Measurements from ENCODE around the gene ZFP36L1. TPM values are rescaled to one million over a fixed set of nuclear protein-coding genes. Genes with fewer than 3 reads are reported as not detected.
"Not testable (repeated sequence)": the region's sequence is repeated elsewhere in the genome, so short reads cannot be mapped to it uniquely, and the experiment has no call there.

Gene ZFP36L1
- total RNA-seq, 1 donor from 2014 or later: 219 TPM

GRCh38 chr14:68768316-68768715 lies 24.6 kb downstream of the ZFP36L1 start:
- DNase-seq (ENCODE audit: extremely low read depth, low read depth, low spot score): no peak

- no peak for DNase-seq (ENCODE audit: extremely low read depth, low read depth, low spot score)
Measured at GRCh38 chr14:68767248-68767645, 25.6 kb downstream of the ZFP36L1 start.

- no peak for DNase-seq (ENCODE audit: extremely low read depth, low read depth, low spot score)
Measured at GRCh38 chr14:68766299-68767247, 26.3 kb downstream of the ZFP36L1 start.

- not testable (repeated sequence) for DNase-seq (ENCODE audit: extremely low read depth, low read depth, low spot score)
Measured at GRCh38 chr14:68763843-68764242, 29.0 kb downstream of the ZFP36L1 start.

- no peak for DNase-seq (ENCODE audit: extremely low read depth, low read depth, low spot score)
Measured at GRCh38 chr14:68762953-68763764, 29.7 kb downstream of the ZFP36L1 start.

GRCh38 chr14:68761391-68761790 lies 31.5 kb downstream of the ZFP36L1 start:
- DNase-seq (ENCODE audit: extremely low read depth, low read depth, low spot score): no peak

GRCh38 chr14:68760761-68761160 lies 32.1 kb downstream of the ZFP36L1 start:
- DNase-seq (ENCODE audit: extremely low read depth, low read depth, low spot score): no peak

GRCh38 chr14:68759937-68760336 lies 32.9 kb downstream of the ZFP36L1 start:
- DNase-seq (ENCODE audit: extremely low read depth, low read depth, low spot score): no peak

- DNase-seq (ENCODE audit: extremely low read depth, low read depth, low spot score): no peak
Measured at GRCh38 chr14:68759017-68759560, 33.8 kb downstream of the ZFP36L1 start.

- DNase-seq (ENCODE audit: extremely low read depth, low read depth, low spot score): no peak
Measured at GRCh38 chr14:68758301-68758700, 34.6 kb downstream of the ZFP36L1 start.

- DNase-seq (ENCODE audit: extremely low read depth, low read depth, low spot score): no peak
Measured at GRCh38 chr14:68757618-68758081, 35.2 kb downstream of the ZFP36L1 start.

GRCh38 chr14:68756734-68757133 lies 36.1 kb downstream of the ZFP36L1 start:
- no peak for DNase-seq (ENCODE audit: extremely low read depth, low read depth, low spot score)

- no peak for DNase-seq (ENCODE audit: extremely low read depth, low read depth, low spot score)
Measured at GRCh38 chr14:68756000-68756481, 36.8 kb downstream of the ZFP36L1 start.

GRCh38 chr14:68755016-68755353 lies 37.9 kb downstream of the ZFP36L1 start:
- DNase-seq (ENCODE audit: extremely low read depth, low read depth, low spot score): no peak

- DNase-seq (ENCODE audit: extremely low read depth, low read depth, low spot score): no peak
Measured at GRCh38 chr14:68753690-68754089, 39.2 kb downstream of the ZFP36L1 start.

- no peak for DNase-seq (ENCODE audit: extremely low read depth, low read depth, low spot score)
Measured at GRCh38 chr14:68752271-68753006, 40.4 kb downstream of the ZFP36L1 start.

- DNase-seq (ENCODE audit: extremely low read depth, low read depth, low spot score): no peak
Measured at GRCh38 chr14:68749487-68750475, 43.1 kb downstream of the ZFP36L1 start.

GRCh38 chr14:68748691-68749090 lies 44.2 kb downstream of the ZFP36L1 start:
- no peak for DNase-seq (ENCODE audit: extremely low read depth, low read depth, low spot score)

- no peak for DNase-seq (ENCODE audit: extremely low read depth, low read depth, low spot score)
Measured at GRCh38 chr14:68748260-68748659, 44.6 kb downstream of the ZFP36L1 start.

Data from glomerular endothelial cell (primary cell).